H9 (cell line): ENCODE results near the gene VWA5B1. TPM values are rescaled to one million over a fixed set of nuclear protein-coding genes. Genes with fewer than 3 reads are reported as not detected.

Experiments
- DNase-seq: peaks from one replicate; pipeline ENCODE4 v3.0.0-alpha.2; 2017
- H2AFZ ChIP-seq: one replicate; pipeline ENCODE4 v1.6.1; 2013; ENCODE audit warnings: mild to moderate bottlenecking, low read length, control low read depth, moderate library complexity
- H2AK5ac ChIP-seq: 2 replicates; pipeline ENCODE4 v1.6.1; 2013; ENCODE audit warnings: low read length, control low read depth, mixed read lengths; ENCODE audit not compliant: insufficient read length
- H2BK120ac ChIP-seq: one replicate; pipeline ENCODE4 v1.6.1; 2013; ENCODE audit warnings: low read depth, mild to moderate bottlenecking, low read length, control low read depth, inconsistent platforms; ENCODE audit not compliant: poor library complexity, severe bottlenecking
- H2BK12ac ChIP-seq: 2 replicates; pipeline ENCODE4 v1.6.1; 2013; ENCODE audit warnings: low read length, control low read depth, mixed read lengths, low read depth; ENCODE audit not compliant: insufficient read length
- H2BK15ac ChIP-seq: 2 replicates; pipeline ENCODE4 v1.6.1; 2013; ENCODE audit warnings: low read depth, low read length, control low read depth
- H2BK20ac ChIP-seq: one replicate; pipeline ENCODE4 v1.6.1; 2013; ENCODE audit warnings: low read depth, mild to moderate bottlenecking, low read length, control low read depth, inconsistent platforms; ENCODE audit not compliant: poor library complexity, severe bottlenecking
- H2BK5ac ChIP-seq: 2 replicates; pipeline ENCODE4 v1.6.1; 2013; ENCODE audit warnings: low read length, control low read depth, mixed read lengths; ENCODE audit not compliant: insufficient read length
- H3K14ac ChIP-seq: 2 replicates; pipeline ENCODE4 v1.6.1; 2013; ENCODE audit warnings: low read length, control low read depth; ENCODE audit not compliant: insufficient read depth
- H3K18ac ChIP-seq: 2 replicates; pipeline ENCODE4 v1.6.1; 2013; ENCODE audit warnings: low read depth, mild to moderate bottlenecking, mixed read lengths, low read length, control low read depth; ENCODE audit not compliant: insufficient read length
- H3K23ac ChIP-seq: 2 replicates; pipeline ENCODE4 v1.6.1; 2013; ENCODE audit warnings: low read length, control low read depth, mixed read lengths, low read depth; ENCODE audit not compliant: insufficient read length
- H3K23me2 ChIP-seq: 2 replicates; pipeline ENCODE4 v1.6.1; 2013; ENCODE audit warnings: low read depth, mild to moderate bottlenecking, mixed read lengths, low read length, control low read depth; ENCODE audit not compliant: insufficient read length, poor library complexity, severe bottlenecking
- H3K27ac ChIP-seq: 2 replicates; pipeline ENCODE4 v1.5.1; 2013; ENCODE audit warnings: low read length, control low read depth, mixed read lengths, low read depth; ENCODE audit not compliant: insufficient read length
- H3K27me3 ChIP-seq: 2 replicates; pipeline ENCODE4 v1.6.1; 2013; ENCODE audit warnings: low read length, control low read depth, inconsistent platforms; ENCODE audit not compliant: insufficient read depth
- H3K4ac ChIP-seq: 2 replicates; pipeline ENCODE4 v1.6.1; 2013; ENCODE audit warnings: low read depth, mild to moderate bottlenecking, control low read depth, inconsistent platforms, low read length, moderate library complexity
- H3K4me1 ChIP-seq: 2 replicates; pipeline ENCODE4 v1.6.1; 2013; ENCODE audit warnings: low read length, control low read depth, inconsistent platforms; ENCODE audit not compliant: insufficient read depth
- H3K4me2 ChIP-seq: 2 replicates; pipeline ENCODE4 v1.6.1; 2013; ENCODE audit warnings: low read length, control low read depth, mixed read lengths; ENCODE audit not compliant: insufficient read length, insufficient read depth
- H3K56ac ChIP-seq: 2 replicates; pipeline ENCODE4 v1.6.1; 2013; ENCODE audit warnings: low read depth, mild to moderate bottlenecking, mixed read lengths, low read length, control low read depth; ENCODE audit not compliant: insufficient read length
- H3K79me1 ChIP-seq: 2 replicates; pipeline ENCODE4 v1.6.1; 2013; ENCODE audit warnings: low read depth, mild to moderate bottlenecking, moderate library complexity, low read length, control low read depth, inconsistent platforms; ENCODE audit not compliant: insufficient read depth, poor library complexity, severe bottlenecking
- H3K79me2 ChIP-seq: 2 replicates; pipeline ENCODE4 v1.6.1; 2013; ENCODE audit warnings: low read length, control low read depth, inconsistent platforms; ENCODE audit not compliant: insufficient read depth
- H3K9ac ChIP-seq: 2 replicates; pipeline ENCODE4 v1.6.1; 2013; ENCODE audit warnings: low read length, control low read depth, mixed read lengths; ENCODE audit not compliant: insufficient read length; ENCODE audit errors: extremely low read depth
- H3K9me3 ChIP-seq: one replicate; pipeline ENCODE4 v1.6.1; 2013; ENCODE audit warnings: low read depth, low read length, inconsistent platforms; ENCODE audit not compliant: control insufficient read depth
- H3T11ph ChIP-seq: one replicate; pipeline ENCODE4 v1.6.1; 2013; ENCODE audit warnings: mild to moderate bottlenecking, low read length, control low read depth, inconsistent platforms
- H4K20me1 ChIP-seq: one replicate; pipeline ENCODE4 v1.6.1; 2013; ENCODE audit not compliant: control insufficient read depth, insufficient read length, insufficient read depth
- H4K5ac ChIP-seq: 2 replicates; pipeline ENCODE4 v1.6.1; 2013; ENCODE audit warnings: low read depth, mild to moderate bottlenecking, mixed read lengths, low read length, control low read depth; ENCODE audit not compliant: insufficient read length
- H4K8ac ChIP-seq: replicated peaks from 2 replicates; pipeline ENCODE4 v1.6.1; 2013; ENCODE audit warnings: low read length, control low read depth, mixed read lengths, low read depth; ENCODE audit not compliant: insufficient read length
- H4K91ac ChIP-seq: 2 replicates; pipeline ENCODE4 v1.6.1; 2013; ENCODE audit warnings: low read depth, mild to moderate bottlenecking, moderate library complexity, mixed read lengths, low read length, control low read depth; ENCODE audit not compliant: insufficient read length
- H3K27ac Mint-ChIP-seq, 3 experiments: 2 replicates in 2 of 3; 3 replicates in 1 of 3; pipeline ENCODE4 v1.8.0; 2020 to 2021; ENCODE audit warnings: mixed read lengths in 3 of 3, mild to moderate bottlenecking in 1 of 3, moderate library complexity in 1 of 3
- H3K27me3 Mint-ChIP-seq: 2 replicates; pipeline ENCODE4 v1.8.0; 2021; ENCODE audit warnings: low read depth, mild to moderate bottlenecking, moderate library complexity, mixed read lengths
- H3K36me3 Mint-ChIP-seq, 3 experiments: 2 replicates in 2 of 3; 3 replicates in 1 of 3; pipeline ENCODE4 v1.8.0; 2020 to 2021; ENCODE audit warnings: low read depth in 3 of 3, mixed read lengths in 3 of 3; ENCODE audit not compliant: insufficient read depth in 1 of 3
- H3K4me1 Mint-ChIP-seq, 2 experiments: 2 replicates each; pipeline ENCODE4 v1.8.0; 2020; ENCODE audit warnings: mixed read lengths in 2 of 2
- H3K4me3 Mint-ChIP-seq, 2 experiments: 2 replicates in 1 of 2; 3 replicates in 1 of 2; pipeline ENCODE4 v1.8.0; 2020 to 2021; ENCODE audit warnings: mild to moderate bottlenecking in 2 of 2, mixed read lengths in 2 of 2, moderate library complexity in 1 of 2
- H3K9me3 Mint-ChIP-seq, 2 experiments: 2 replicates in 1 of 2; 3 replicates in 1 of 2; pipeline ENCODE4 v1.8.0; 2020; ENCODE audit warnings: mild to moderate bottlenecking in 2 of 2, mixed read lengths in 2 of 2, moderate library complexity in 1 of 2
- WGBS: extraction: QIAGEN DNeasy Blood & Tissue Kit; methylation state at CpG from one replicate; pipeline ENCODE4 v1.1.7; 2013; ENCODE audit warnings: missing lambda C conversion rate, low lambda C conversion rate, mixed read lengths; ENCODE audit not compliant: insufficient read length; ENCODE audit errors: extremely low coverage; 5-methylcytosine and 5-hydroxymethylcytosine counted together
- total RNA-seq: library from RNA; stranded (reverse); gene quantifications from 2 replicates; pipeline ENCODE4 v1.2.1, GENCODE V29; 2021
- TF ChIP-seq, protein P1 (sequence below): fragments of 200-600 bp; sonication (generic); conservative IDR thresholded peaks from 3 replicates; pipeline ENCODE4 v1.8.0; 2021; ENCODE audit warnings: antibody characterized with exemption, mild to moderate bottlenecking

The VWA5B1 gene
- total RNA-seq, 1 experiment from 2014 or later, result not detected

- peaks cover 4% of the 10 kb centered on the region; the same call in 1 of the 2 replicates for H3K4me1 ChIP-seq
- H3K79me1 ChIP-seq, result no peaks in the 10 kb centered on the region
- no peak overlapping the region for H2BK5ac ChIP-seq
- no peak overlapping the region; the same call in 1 of the 2 replicates for H3K14ac ChIP-seq
- Mint-ChIP-seq H3K4me1 (peaks cover 18 to 24% of the 10 kb centered on the region in 2 experiments), H3K9me3 (peaks cover 7 to 11% of the 10 kb centered on the region in 2 experiments), H3K36me3 (no peaks in the 10 kb centered on the region; a peak in 3 of 7 replicates), H3K27me3 (peaks cover 47% of the 10 kb centered on the region), H3K27ac (no peak overlapping the region), H3K4me3 (no peak overlapping the region)
- WGBS, result no CpG with 5 or more reads among the region's 2 CpGs
- no peak overlapping the region for H2BK20ac ChIP-seq
- no peak overlapping the region for H2AK5ac ChIP-seq
- H3K27ac ChIP-seq, result no peak overlapping the region
- H3K79me2 ChIP-seq, result no peaks in the 10 kb centered on the region
- H2AFZ ChIP-seq, result no peak overlapping the region
- no peak overlapping the region for H4K91ac ChIP-seq
- no peak overlapping the region for H3K4ac ChIP-seq
- no peak overlapping the region for H4K8ac ChIP-seq
- H3K4me2 ChIP-seq, result no peak overlapping the region
- H3K9ac ChIP-seq, result no peak overlapping the region
- no peak overlapping the region for H2BK15ac ChIP-seq
- H4K20me1 ChIP-seq, result peaks cover 3% of the 10 kb centered on the region
- no peak overlapping the region for H3T11ph ChIP-seq
- no peak overlapping the region for H3K23ac ChIP-seq
- no peaks in the 10 kb centered on the region for H3K23me2 ChIP-seq
- DNase-seq, result no peak
- H4K5ac ChIP-seq, result no peak overlapping the region
- H3K18ac ChIP-seq, result no peak overlapping the region
- H2BK12ac ChIP-seq, result no peak overlapping the region
- H2BK120ac ChIP-seq, result no peak overlapping the region
- H3K9me3 ChIP-seq, result no peaks in the 10 kb centered on the region
- no peak overlapping the region for H3K56ac ChIP-seq
- TF ChIP-seq, protein P1, sequence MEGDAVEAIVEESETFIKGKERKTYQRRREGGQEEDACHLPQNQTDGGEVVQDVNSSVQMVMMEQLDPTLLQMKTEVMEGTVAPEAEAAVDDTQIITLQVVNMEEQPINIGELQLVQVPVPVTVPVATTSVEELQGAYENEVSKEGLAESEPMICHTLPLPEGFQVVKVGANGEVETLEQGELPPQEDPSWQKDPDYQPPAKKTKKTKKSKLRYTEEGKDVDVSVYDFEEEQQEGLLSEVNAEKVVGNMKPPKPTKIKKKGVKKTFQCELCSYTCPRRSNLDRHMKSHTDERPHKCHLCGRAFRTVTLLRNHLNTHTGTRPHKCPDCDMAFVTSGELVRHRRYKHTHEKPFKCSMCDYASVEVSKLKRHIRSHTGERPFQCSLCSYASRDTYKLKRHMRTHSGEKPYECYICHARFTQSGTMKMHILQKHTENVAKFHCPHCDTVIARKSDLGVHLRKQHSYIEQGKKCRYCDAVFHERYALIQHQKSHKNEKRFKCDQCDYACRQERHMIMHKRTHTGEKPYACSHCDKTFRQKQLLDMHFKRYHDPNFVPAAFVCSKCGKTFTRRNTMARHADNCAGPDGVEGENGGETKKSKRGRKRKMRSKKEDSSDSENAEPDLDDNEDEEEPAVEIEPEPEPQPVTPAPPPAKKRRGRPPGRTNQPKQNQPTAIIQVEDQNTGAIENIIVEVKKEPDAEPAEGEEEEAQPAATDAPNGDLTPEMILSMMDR, result no peak
- H3K27me3 ChIP-seq, result no peaks in the 10 kb centered on the region
Measured at GRCh38 chr1:20284046-20284445, 6.6 kb upstream of the VWA5B1 start.
